Esophagus squamous epithelium (tissue), 5 donors: Measurements from ENCODE around the gene DLGAP1. TPM values are rescaled to one million over a fixed set of nuclear protein-coding genes. Genes with fewer than 3 reads are reported as not detected.

Source experiments
- DNase-seq: peaks from one replicate; lab custom pipeline; 2025; lab: John Stamatoyannopoulos, UW
- H3K27ac ChIP-seq, 4 donors: fragments of 200-600 bp; sonication (generic); one replicate each; pipeline ENCODE4 v1.5.1; 2016 to 2019; ENCODE audit warnings: mild to moderate bottlenecking in 1 of 4
- H3K27me3 ChIP-seq, 4 donors: fragments of 200-600 bp; sonication (generic); 1 replicate in 3 of 4; 2 replicates in 1 of 4; pipeline versions ENCODE4 v1.5.1 to v1.6.0; 2017 to 2021; ENCODE audit warnings: antibody characterized with exemption in 1 of 4
- H3K36me3 ChIP-seq, 3 donors: fragments of 200-600 bp; sonication (generic); one replicate each; pipeline ENCODE4 v1.5.1; 2016 to 2019
- H3K4me1 ChIP-seq, 3 donors: fragments of 200-600 bp; sonication (generic); one replicate each; pipeline ENCODE4 v1.5.1; 2017 to 2019
- H3K4me3 ChIP-seq, 4 donors: fragments of 200-600 bp; sonication (generic); 1 replicate in 3 of 4; 2 replicates in 1 of 4; pipeline ENCODE4 v1.5.1; 2016 to 2019; ENCODE audit warnings: mild to moderate bottlenecking in 2 of 4, moderate library complexity in 1 of 4
- H3K9me3 ChIP-seq, 3 donors: fragments of 200-600 bp; sonication (generic); one replicate each; pipeline ENCODE4 v1.5.1; 2016 to 2019
- CTCF ChIP-seq, 6 experiments: fragments of 450-650 bp in 4 of 6; fragments of 200-600 bp in 2 of 6; sonication (generic) in 2 of 6; IDR thresholded peaks; one replicate each; pipeline ENCODE4 v1.5.1; 2016 to 2019; ENCODE audit warnings: antibody characterized with exemption in 6 of 6, mild to moderate bottlenecking in 4 of 6, moderate library complexity in 4 of 6
- POLR2A ChIP-seq, 4 donors: fragments of 450-650 bp; IDR thresholded peaks; one replicate each; pipeline ENCODE4 v1.6.1; 2017; ENCODE audit warnings: antibody characterized with exemption in 4 of 4, mild to moderate bottlenecking in 4 of 4, moderate library complexity in 3 of 4
- WGBS, 2 donors: methylation state at CpG; one replicate each; pipeline ENCODE4 v1.1.5; 2018; 5-methylcytosine and 5-hydroxymethylcytosine counted together
- intact Hi-C: fragments of 100-400 bp; cut with DNase I; formaldehyde crosslinking; loops from one replicate; pipeline ENCODE4 v1.15.0; 2022
- total RNA-seq, 4 donors: library from RNA; depleted of rRNA; stranded (reverse); fragments of >200 nt; gene quantifications; one replicate each; pipeline ENCODE4 v1.1.0, GENCODE V29; 2016
- donor health status: DM: yes; HTN: yes; CAD: no.

Gene DLGAP1
- total RNA-seq, 4 donors from 2014 or later, result 0.09 to 1.5 (median 0.52) TPM

- H3K36me3 ChIP-seq, result no peaks in the 10 kb centered on the region
- no peak overlapping the region for H3K27ac ChIP-seq
- H3K27me3 ChIP-seq, result no peaks in the 10 kb centered on the region
- no peaks in the 10 kb centered on the region for H3K4me1 ChIP-seq
- DNase-seq, result no peak
- TF ChIP-seq CTCF (IDR thresholded peaks at IDR 0.05) (no peak), POLR2A (IDR thresholded peaks at IDR 0.05) (no peak)
- intact Hi-C loops, result no loop called here
- no peak overlapping the region for H3K4me3 ChIP-seq
- WGBS, 2 donors, result 23 to 27% methylated on average over 6 of the region's 6 CpGs
- no peaks in the 10 kb centered on the region for H3K9me3 ChIP-seq
These were observed 627.8 kb downstream of the DLGAP1 start for GRCh38 chr18:3827236-3827845.

- intact Hi-C loops, result no loop called here
- H3K9me3 ChIP-seq, result no peaks in the 10 kb centered on the region
- DNase-seq, result no peak
- no peaks in the 10 kb centered on the region for H3K36me3 ChIP-seq
- H3K4me3 ChIP-seq, result no peak overlapping the region
- TF ChIP-seq POLR2A (IDR thresholded peaks at IDR 0.05) (no peak), CTCF (IDR thresholded peaks at IDR 0.05) (no peak)
- 35 to 37% methylated on average over 4 of the region's 4 CpGs for WGBS, 2 donors
- no peaks in the 10 kb centered on the region for H3K4me1 ChIP-seq
- H3K27ac ChIP-seq, result no peak overlapping the region
- H3K27me3 ChIP-seq, result no peaks in the 10 kb centered on the region
These were observed 629.1 kb downstream of the DLGAP1 start for GRCh38 chr18:3826021-3826420.

DNA sequence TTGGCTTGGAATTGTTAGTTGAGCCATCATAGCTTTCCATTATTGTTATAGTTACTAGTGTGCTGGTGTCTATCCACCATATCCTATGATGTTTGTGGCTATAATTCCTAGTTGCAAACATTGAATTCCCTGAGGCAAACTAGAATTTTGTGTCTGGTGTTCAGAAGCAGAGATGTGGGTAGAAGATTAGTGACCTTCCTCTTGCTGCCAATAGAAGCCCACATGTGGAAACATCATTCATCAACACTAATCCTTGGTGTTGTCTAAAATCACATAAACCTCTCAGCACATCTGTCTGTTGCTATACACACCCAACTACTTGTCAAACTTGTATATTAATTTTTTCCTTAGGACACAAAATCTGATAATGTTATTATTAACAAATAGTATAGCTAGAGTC, 631.0 kb downstream of the DLGAP1 start:
- DNase-seq, result no peak
- TF ChIP-seq POLR2A (IDR thresholded peaks at IDR 0.05) (no peak), CTCF (IDR thresholded peaks at IDR 0.05) (no peak)
- Histone ChIP-seq H3K9me3 (no peaks in the 10 kb centered on the region), H3K27ac (no peak overlapping the region), H3K4me1 (no peaks in the 10 kb centered on the region), H3K4me3 (no peak overlapping the region), H3K27me3 (no peaks in the 10 kb centered on the region), H3K36me3 (no peaks in the 10 kb centered on the region)
- intact Hi-C loops, result no loop called here

DNA sequence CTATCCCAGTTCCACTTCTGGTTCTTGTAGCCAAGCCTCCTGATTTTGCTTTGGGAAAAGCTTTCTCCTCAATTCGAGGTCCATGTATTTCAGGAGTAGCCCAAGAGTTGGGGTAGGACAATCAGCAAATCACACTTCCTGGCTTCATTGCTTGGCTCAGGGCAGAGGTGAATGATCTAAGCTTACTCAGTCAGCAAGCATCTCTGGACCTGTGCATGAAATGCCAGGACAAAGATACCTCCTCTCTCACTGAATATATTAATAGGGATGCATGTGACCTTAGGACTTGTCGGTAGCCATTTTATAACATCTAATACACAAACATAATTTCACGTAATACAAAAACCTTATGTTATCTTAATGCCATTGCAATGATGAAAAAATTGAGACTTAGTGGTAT, 632.0 kb downstream of the DLGAP1 start:
- no peak for DNase-seq
- Histone ChIP-seq H3K27ac (no peak overlapping the region), H3K4me3 (no peak overlapping the region), H3K27me3 (no peaks in the 10 kb centered on the region), H3K36me3 (no peaks in the 10 kb centered on the region), H3K4me1 (no peaks in the 10 kb centered on the region), H3K9me3 (no peaks in the 10 kb centered on the region)
- TF ChIP-seq CTCF (IDR thresholded peaks at IDR 0.05), result no peak
- no peak for TF ChIP-seq POLR2A (IDR thresholded peaks at IDR 0.05)
- intact Hi-C loops, result no loop called here
- 81 to 87% methylated on average over 2 to 3 of the region's 3 CpGs for WGBS, 2 donors

- intact Hi-C loops, result no loop called here
- DNase-seq, result no peak
- no peaks in the 10 kb centered on the region for H3K36me3 ChIP-seq
- no peak overlapping the region for H3K27ac ChIP-seq
- H3K27me3 ChIP-seq, result no peaks in the 10 kb centered on the region
- H3K4me3 ChIP-seq, result no peak overlapping the region
- H3K4me1 ChIP-seq, result no peaks in the 10 kb centered on the region
- TF ChIP-seq CTCF (IDR thresholded peaks at IDR 0.05) (no peak), POLR2A (IDR thresholded peaks at IDR 0.05) (no peak)
- H3K9me3 ChIP-seq, result no peaks in the 10 kb centered on the region
- WGBS, 2 donors, result 60 to 71% methylated on average over 4 of the region's 4 CpGs
These were observed 633.6 kb downstream of the DLGAP1 start for GRCh38 chr18:3821524-3821923.
